H1 (cell line): ENCODE measurements around the gene SLX4IP. TPM values are rescaled to one million over a fixed set of nuclear protein-coding genes. Genes with fewer than 3 reads are reported as not detected.

Experiments
- CHD2 ChIP-seq: IDR thresholded peaks from 2 replicates; pipeline ENCODE4 v1.6.1; 2012; ENCODE audit warnings: low read length, improper control_type of control experiment
- polyA plus RNA-seq, 7 experiments: library from polyadenylated mRNA; depleted of rRNA in 3 of 7; stranded (reverse) in 5 of 7; unstranded in 2 of 7; fragments of >200 nt in 5 of 7; fragments of 200-250 nt in 2 of 7; gene quantifications; 1 replicate in 5 of 7; 2 replicates in 1 of 7; 4 replicates in 1 of 7; pipeline versions ENCODE4 v1.2.1 to v1.2.3, GENCODE V29; 2011 to 2013; ENCODE audit warnings: missing spikeins in 2 of 7, mixed read lengths in 2 of 7
- total RNA-seq: library from RNA; stranded (reverse); fragmentation: NEBNext Ultra II Directional; extraction: Animal tissue kit (Norgen Biotek cat#: 25700); gene quantifications from 2 replicates; pipeline ENCODE4 v1.2.1, GENCODE V29; 2021

SLX4IP gene
- total and polyA plus RNA-seq, 2 of the 8 experiments (the other 6 are each of a cell fraction or from before 2014, with no cell fraction given): 2.4 to 8.7 TPM

GRCh38 chr20:10516529-10516928 is 81.4 kb downstream of the SLX4IP start (continued):
- no peak for TF ChIP-seq CHD2
